DMS79 treated with DMSO at 0.1 percent for 48 hours (cell line): Measurements from ENCODE around the gene MAFG.

Experiments
- DNase-seq: peaks from one replicate; lab custom pipeline; 2025; lab: John Stamatoyannopoulos, UW

MAFG gene

GRCh38 chr17:81868674-81869220 is 58.8 kb downstream of the MAFG start:
- no peak for DNase-seq
